Epithelial cell of proximal tubule (primary cell): Measurements from ENCODE around the gene HOXB4. TPM values are rescaled to one million over a fixed set of nuclear protein-coding genes. Genes with fewer than 3 reads are reported as not detected.

Experiments used
- DNase-seq: peaks from one replicate; pipeline ENCODE4 v3.0.0-alpha.2; 2011; ENCODE audit warnings: low read depth
- H3K4me3 ChIP-seq: 2 replicates; pipeline ENCODE4 v1.5.1; 2011; ENCODE audit warnings: low read depth, mild to moderate bottlenecking, low read length
- CTCF ChIP-seq: conservative IDR thresholded peaks from 2 replicates; pipeline ENCODE4 v1.5.1; 2012; ENCODE audit warnings: low read depth, mild to moderate bottlenecking, low read length
- total RNA-seq: library from RNA; depleted of rRNA; stranded (reverse); fragments of >200 nt; gene quantifications from 2 replicates; pipeline ENCODE4 v1.2.3, GENCODE V29; 2015

The HOXB4 gene
- total RNA-seq, 1 donor from 2014 or later, result 5.7 TPM

- DNase-seq, result no peak
- peak overlapping the region; percentile 74 for H3K4me3 ChIP-seq
Observed at GRCh38 chr17:48577330-48577945, 712 bp downstream of the HOXB4 start.

GRCh38 chr17:48576479-48577309, 1.5 kb downstream of the HOXB4 start:
- TF ChIP-seq CTCF, result no peak
- DNase-seq, result no peak
- H3K4me3 ChIP-seq, result peak overlapping the region; percentile 74

More at GRCh38 chr17:48577330-48577945, 712 bp downstream of the HOXB4 start:
- TF ChIP-seq CTCF, result no peak

- no peak for TF ChIP-seq CTCF
- peak overlapping the region; percentile 23 for H3K4me3 ChIP-seq
- no peak for DNase-seq
Observed at GRCh38 chr17:48575673-48576478, 2.3 kb downstream of the HOXB4 start.

- no peak for DNase-seq
- no peak for TF ChIP-seq CTCF
- H3K4me3 ChIP-seq, result peak overlapping the region; percentile 23
Observed at GRCh38 chr17:48575066-48575582, 3.0 kb downstream of the HOXB4 start.

GRCh38 chr17:48574505-48575065, 3.6 kb downstream of the HOXB4 start:
- peak overlapping the region; percentile 23 for H3K4me3 ChIP-seq
- TF ChIP-seq CTCF, result no peak
- no peak for DNase-seq

- peak overlapping the region; percentile 43 for H3K4me3 ChIP-seq
- no peak for DNase-seq
- no peak for TF ChIP-seq CTCF
Observed at GRCh38 chr17:48571826-48572417, 6.2 kb downstream of the HOXB4 start.
